HG02885 (cell line): ENCODE measurements around the gene C2orf80.
"Not testable (repeated sequence)": the region's sequence is repeated elsewhere in the genome, so short reads cannot be mapped to it uniquely, and the experiment has no call there.

ENCODE experiments used
- ATAC-seq: cut with Tn5 transposase; IDR thresholded peaks from one replicate; pipeline ENCODE4 v1.9.1; 2021; ENCODE audit warnings: mild to moderate bottlenecking; ENCODE audit not compliant: unreplicated experiment, poor library complexity

C2orf80 gene

DNA sequence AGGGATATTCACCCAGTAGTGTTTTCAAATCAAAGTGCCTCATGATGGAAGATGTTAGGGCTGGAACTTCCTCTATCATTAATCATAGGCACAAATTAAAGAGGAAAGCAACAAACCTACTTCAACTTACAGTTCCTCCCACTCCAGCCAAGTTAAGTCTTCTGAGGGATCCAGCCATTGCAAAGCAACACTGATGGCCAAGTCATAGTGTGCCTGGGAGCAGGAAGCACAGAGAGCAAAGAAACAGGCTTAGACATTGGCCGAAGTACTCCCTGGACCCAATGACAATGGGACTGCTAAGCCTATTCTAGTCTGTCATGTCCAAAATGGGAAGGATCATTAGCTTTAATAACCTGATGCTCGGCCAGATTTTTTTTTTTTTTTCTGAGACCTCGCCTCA is 7.0 kb downstream of the C2orf80 start:
- no peak for ATAC-seq

DNA sequence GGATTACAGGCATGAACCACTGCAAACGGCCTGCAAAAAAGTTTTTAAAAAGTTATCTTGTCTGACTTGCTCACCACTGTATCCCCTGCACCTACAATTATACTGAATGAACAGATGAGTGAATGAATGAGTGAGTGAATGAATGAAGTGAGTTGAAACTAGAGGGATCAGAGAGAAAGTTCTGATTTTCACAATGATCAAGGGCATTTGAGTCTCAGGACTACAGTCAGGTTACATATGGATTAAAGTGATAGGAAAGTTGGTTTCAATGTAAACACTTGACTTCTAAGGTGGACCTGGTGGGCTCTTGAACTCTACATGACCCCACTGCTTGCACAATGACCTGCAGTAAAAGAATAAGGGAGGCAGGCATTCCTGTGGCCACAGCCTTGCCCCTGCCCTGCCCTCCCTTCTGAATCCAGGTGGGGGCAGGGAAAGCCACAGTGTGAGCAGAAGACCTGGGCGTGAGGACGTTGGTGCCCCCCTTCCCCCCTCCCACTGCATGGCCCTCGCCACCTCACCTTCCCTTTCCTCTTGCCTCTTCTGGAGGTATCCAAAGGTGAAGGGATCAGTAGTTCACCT is 10.7 kb downstream of the C2orf80 start:
- ATAC-seq: no peak

GRCh38 chr2:208175840-208176153 is 14.0 kb downstream of the C2orf80 start:
- ATAC-seq: no peak

- peak; percentile 100 for ATAC-seq
These were observed 14.6 kb downstream of the C2orf80 start for GRCh38 chr2:208175069-208175839.

GRCh38 chr2:208174144-208174543 is 15.7 kb downstream of the C2orf80 start:
- no peak for ATAC-seq

GRCh38 chr2:208172125-208172524 is 17.7 kb downstream of the C2orf80 start:
- ATAC-seq: no peak

GRCh38 chr2:208164951-208165755 is 24.7 kb downstream of the C2orf80 start:
- no peak for ATAC-seq

DNA sequence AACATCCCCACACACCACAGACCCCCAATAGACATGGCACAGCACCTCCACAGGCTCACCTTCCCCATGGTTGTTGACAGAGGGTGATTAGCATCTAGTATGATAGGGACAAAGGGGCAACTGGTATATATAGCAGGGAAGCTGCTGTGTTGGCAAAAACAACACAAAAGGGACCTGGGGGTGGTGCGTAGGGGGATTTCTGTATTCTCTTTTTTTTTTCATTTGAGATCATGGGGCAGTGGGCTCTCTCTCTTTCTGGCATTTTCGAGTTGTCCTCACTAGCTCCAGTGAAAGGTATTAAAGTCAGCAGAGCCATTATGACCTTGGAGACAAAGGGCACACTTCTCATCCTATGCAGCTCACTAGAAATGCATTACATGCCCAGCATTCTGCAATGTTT is 26.3 kb downstream of the C2orf80 start, which contains the start of gene CRYGA:
CRYGA (minus strand) TSS at position 101 of the 400 bp plus-strand sequence; CDS start at position 68, 33 bp downstream.
- no peak for ATAC-seq

- ATAC-seq: no peak
These were observed 33.4 kb downstream of the C2orf80 start for GRCh38 chr2:208156439-208156838.

DNA sequence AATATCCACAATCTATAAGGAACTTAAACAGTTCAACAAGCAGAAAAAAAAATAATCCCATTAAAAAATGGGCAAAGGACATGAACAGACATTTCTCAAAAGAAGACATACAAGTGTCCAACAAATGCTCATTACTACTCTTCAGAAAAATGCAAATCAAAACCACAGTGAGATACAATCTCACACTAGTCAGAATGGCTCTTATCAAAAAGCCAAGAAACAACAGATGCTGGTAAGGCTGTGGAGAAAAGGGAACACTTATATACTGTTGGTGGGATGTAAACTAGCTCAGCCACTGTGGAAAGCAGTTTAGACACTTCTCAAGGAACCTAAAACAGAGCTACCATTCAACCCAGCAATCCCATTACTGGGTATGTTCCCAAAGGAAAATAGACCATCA is 36.7 kb downstream of the C2orf80 start:
- no peak for ATAC-seq

DNA sequence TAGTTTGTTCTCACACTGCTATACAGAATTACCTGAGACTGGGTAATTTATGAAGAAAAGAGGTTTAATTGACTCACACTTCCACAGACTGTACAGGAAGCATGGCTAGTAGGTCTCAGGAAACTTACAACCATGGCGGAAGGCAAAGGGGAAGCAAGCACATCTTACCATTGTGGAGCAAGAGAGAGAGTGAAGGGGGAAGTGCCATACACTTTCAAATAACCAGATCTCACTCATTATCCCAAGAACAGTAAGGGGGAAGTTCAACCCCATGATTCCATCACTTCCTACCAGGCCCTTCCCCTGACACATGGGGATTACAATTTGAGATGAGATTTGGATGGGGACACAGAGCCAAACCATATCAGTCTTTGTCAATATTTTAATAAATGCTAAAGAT is 38.9 kb downstream of the C2orf80 start:
- no peak for ATAC-seq

- no peak for ATAC-seq
These were observed 39.7 kb downstream of the C2orf80 start for GRCh38 chr2:208150094-208150493.

- ATAC-seq: no peak
These were observed 41.0 kb downstream of the C2orf80 start for GRCh38 chr2:208148803-208149202.

DNA sequence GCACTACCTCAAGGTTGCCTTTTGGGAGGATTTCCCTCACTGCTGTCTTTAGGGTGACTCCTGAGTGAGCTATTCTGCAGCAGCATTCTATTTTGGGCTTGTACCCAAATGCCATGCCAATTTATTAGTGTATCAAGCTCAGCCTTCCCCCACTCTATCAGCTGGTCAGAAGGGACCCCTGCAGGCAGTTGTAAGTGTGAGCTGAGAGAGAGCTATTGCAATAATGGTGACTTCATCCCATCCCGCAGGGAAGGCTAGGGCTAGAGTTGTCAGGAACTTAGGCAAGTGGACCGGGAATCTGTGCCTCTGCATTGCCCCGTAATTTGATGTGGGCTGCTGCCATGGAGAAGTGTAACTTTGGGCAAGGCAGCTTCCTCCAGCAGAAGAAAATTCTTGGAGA is 42.1 kb downstream of the C2orf80 start:
- no peak for ATAC-seq

DNA sequence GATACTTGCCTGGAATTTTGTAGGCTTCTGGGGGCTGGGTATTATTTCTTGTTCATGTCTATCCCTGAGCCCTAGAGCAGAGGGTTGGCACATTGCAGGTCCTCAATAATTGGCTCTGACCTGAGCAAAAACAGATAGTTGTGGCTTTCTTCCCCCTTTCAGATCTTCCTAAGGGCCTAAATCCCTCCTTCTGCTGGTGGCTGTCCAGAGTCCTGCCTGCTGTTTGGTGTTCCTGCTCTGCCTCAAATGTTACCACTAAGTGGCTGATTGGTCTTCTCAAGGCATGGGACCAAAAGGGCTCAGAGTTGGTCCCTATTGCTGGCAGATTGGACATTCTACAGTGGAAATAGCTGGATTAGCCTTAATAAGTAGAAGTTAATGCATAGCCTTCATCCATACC is 42.8 kb downstream of the C2orf80 start:
- ATAC-seq: no peak

- ATAC-seq: no peak
These were observed 43.8 kb downstream of the C2orf80 start, which contains the start of gene CRYGB for GRCh38 chr2:208146006-208146405. Gene CRYGB, minus strand, starts transcription at chr2:208146158. Its CDS starts 38 bp downstream, at chr2:208146120.

- no peak for ATAC-seq
These were observed 46.7 kb downstream of the C2orf80 start for GRCh38 chr2:208142925-208143799.

DNA sequence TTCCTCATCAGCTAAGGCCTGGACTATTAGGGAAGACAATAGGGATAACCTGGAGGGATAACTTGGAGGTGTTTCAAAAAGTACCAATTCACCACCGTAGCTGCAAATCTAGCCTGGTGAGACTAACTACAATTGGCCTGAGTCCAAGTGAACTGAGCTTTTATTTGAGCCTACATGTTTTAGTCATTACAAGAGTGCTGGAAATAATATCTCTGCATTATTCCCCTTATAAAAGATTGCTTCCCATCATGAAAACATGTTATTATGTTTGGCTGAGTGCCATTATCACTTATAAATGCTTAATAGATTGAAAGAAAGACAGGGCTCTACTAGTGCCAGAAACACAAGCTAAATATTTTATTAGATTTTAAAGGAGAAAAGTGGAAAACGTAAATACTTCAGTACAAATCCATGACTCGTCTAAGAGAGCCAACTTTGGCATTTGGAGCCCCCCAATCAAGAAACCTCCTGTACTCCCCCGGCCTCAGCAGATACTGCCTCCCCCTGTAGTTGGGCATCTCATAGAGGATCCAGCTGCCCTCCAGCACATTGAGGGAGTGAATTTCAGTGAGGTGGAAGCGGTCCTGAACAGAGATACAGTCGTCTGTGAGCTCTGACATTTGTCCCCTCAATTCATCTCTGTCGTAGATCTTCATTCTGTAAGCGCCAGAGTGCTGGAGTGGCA is 47.4 kb downstream of the C2orf80 start:
- no peak for ATAC-seq

DNA sequence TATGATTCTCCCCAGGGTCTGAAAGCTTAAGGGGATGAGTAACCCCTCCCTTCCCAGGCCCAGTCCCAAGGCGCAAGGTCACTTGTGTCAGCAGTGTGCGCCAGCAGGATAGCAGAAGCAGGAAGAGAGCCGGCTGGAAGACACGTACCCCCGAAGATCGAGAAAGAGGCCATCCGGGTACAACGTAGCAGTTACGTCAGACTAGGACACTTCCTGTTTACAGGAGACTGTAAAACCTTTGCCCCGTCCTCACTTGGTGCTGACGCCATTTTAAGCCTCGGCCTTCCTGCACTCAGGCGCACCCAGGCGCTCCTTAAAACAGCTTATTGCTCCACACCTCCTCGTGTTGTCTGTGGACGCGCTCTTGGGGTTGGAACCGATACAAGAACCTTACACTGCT is 50.4 kb downstream of the C2orf80 start:
- no peak for ATAC-seq

GRCh38 chr2:208138334-208138733 is 51.5 kb downstream of the C2orf80 start:
- not testable (repeated sequence) for ATAC-seq
